IPS-NIHi11 (cell line): ENCODE data around the gene GRIA4.
"Not testable (repeated sequence)": the region's sequence is repeated elsewhere in the genome, so short reads cannot be mapped to it uniquely, and the experiment has no call there.

Experiments used
- DNase-seq: peaks from one replicate; pipeline ENCODE4 v3.0.0; 2012; ENCODE audit warnings: mixed read lengths, low spot score

The GRIA4 gene

GRCh38 chr11:105719073-105719822, 109.4 kb downstream of the GRIA4 start:
- DNase-seq, result peak; percentile 14

DNA sequence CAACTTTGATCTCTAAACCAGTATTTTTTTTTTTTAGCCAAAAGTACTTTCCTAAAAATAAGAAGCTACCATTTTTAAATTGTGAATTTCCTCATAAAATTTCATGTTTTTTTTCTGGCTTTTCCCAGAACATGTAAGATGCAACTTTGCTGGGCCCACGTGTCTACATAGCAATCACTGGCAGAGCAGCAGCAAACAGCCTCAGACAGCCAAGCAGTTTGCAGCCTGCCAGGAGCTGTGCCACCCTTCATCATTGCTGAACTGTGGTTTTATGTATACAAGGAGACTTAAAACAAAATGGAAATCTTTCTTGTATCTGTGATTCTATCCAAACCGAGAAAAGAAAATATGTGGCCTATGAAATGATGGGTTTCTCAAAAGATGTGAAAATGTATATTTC, 110.2 kb downstream of the GRIA4 start:
- no peak for DNase-seq

- DNase-seq, result no peak
Measured at GRCh38 chr11:105723269-105723668, 113.4 kb downstream of the GRIA4 start.

GRCh38 chr11:105732611-105733010, 122.7 kb downstream of the GRIA4 start:
- DNase-seq, result no peak

- DNase-seq, result no peak
Measured at GRCh38 chr11:105734426-105734825, 124.6 kb downstream of the GRIA4 start.

- no peak for DNase-seq
Measured at GRCh38 chr11:105738251-105738650, 128.4 kb downstream of the GRIA4 start.

GRCh38 chr11:105738986-105739795, 129.3 kb downstream of the GRIA4 start:
- no peak for DNase-seq

GRCh38 chr11:105740164-105740903, 130.5 kb downstream of the GRIA4 start:
- no peak for DNase-seq

DNA sequence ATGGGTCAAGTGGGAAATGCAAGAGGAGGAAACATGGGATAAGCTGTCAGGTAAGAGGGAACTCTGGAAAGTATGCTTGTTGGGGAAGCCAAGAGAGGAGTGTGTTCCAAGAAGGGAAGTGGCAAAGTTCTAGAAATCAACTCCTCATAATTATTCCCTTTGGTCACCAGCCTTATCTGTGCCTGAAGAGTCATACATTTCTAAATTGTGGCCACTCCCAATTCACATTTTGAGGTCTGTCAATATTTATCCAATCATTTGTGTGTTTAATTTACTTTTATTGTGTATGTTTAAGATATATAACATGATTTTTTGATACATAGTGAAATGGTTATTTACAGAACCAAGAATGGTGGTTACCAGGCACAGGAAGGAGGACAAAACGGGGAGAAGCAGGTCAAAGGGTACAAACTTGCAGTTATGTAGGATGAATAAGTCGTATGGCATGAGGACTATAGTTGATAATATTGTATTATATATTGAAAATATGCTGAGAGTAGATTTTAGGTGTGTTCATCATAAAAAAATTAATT, 131.7 kb downstream of the GRIA4 start:
- DNase-seq, result no peak

GRCh38 chr11:105754260-105754659, 144.4 kb downstream of the GRIA4 start:
- no peak for DNase-seq

GRCh38 chr11:105754716-105755115, 144.8 kb downstream of the GRIA4 start:
- DNase-seq, result no peak

DNA sequence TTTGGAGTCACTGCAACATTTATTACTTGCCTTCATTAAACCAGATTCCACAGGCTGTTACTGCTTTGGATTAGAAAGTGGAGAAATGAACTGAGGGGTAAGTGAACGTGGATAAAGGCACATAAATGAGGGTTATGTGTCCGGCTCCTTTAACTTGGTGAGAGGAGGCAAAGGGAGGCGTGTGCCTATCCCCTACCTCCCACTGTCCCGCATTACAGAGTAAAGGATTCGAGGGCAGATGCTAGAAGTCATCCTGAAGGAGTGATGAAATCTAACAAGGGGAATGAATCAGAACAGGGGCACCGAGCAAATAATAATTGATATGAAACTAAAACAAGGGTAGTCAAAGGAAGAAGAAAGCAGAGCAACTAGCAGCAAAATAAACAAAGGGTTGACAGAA, 147.2 kb downstream of the GRIA4 start:
- DNase-seq, result no peak

DNA sequence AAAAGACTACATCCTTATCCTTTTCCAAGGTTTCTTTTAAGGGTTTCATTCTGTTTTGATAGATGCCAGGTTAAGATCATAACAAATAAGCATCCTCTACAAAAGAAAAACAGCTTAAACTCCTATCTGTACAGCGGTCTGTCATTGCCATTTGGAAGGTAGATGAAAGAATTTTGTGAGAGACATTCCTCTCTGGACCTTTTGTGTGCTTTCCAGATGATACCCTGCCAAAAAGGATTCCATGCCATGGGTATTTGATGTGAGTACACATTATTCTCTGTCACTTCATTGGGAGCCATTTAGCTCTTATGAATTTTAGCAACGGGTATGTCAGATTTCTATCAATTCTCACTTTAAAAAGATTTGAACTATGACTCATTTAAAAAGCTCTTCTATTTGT, 153.7 kb downstream of the GRIA4 start:
- DNase-seq, result no peak

DNA sequence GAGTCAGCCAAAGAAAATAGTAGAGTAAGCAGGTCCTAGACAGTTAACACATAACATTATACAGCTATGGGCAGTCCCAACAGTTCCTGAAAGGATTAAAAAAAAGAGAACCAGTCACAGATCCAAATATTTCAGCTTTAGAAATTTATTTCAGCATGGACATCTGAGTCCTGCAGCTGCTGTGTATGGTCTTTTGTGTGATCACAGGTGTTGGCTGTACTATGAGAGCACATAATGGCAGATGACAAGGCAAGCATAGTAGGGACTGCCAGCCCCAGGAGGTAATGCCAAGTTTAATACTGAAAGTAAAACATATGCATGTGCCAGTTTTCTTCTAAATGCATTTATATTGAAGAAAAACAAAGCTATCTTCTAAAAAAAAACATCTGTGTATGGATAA, 158.1 kb downstream of the GRIA4 start:
- DNase-seq, result no peak

GRCh38 chr11:105769627-105770026, 159.8 kb downstream of the GRIA4 start:
- no peak for DNase-seq

DNA sequence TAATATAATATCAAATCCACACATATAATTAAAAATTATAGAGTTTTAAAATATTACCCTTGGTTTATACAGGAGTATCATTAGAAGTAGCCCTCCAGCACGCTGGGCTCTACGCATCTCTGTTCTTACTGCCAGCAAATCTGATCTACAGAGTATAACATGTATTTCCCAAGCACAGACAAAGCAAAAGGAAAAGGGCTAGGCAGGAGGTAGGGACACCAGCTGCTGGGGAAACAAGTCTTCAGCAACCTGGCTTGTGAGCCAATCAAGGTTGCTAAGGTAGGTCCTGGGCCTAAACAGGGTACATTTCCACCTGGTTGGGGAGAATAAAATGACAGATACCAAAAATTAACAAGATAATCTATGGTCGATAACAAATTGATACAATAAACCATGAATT, 163.6 kb downstream of the GRIA4 start:
- DNase-seq, result not testable (repeated sequence)

- no peak for DNase-seq
Measured at GRCh38 chr11:105774899-105775298, 165.0 kb downstream of the GRIA4 start.

GRCh38 chr11:105780781-105781525, 171.1 kb downstream of the GRIA4 start:
- no peak for DNase-seq

DNA sequence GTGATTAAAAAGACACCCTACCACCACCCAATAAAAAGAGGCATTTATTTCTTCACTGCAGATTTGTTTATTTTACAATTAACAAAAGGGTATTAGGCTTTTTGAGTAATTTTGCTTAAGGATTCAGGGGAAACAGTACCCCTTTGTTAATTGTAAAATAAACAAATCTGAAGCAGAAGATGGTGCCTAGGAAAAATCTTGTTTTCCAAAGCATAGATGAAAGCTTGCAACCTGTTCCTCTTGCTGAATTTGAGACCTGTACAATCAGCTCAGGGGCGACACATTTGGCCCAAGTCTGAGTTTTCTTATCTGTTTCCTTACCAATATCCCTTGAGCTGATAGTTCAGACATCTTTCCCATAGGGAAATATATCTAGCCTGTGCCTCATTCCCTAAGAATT, 171.9 kb downstream of the GRIA4 start:
- DNase-seq, result no peak

DNA sequence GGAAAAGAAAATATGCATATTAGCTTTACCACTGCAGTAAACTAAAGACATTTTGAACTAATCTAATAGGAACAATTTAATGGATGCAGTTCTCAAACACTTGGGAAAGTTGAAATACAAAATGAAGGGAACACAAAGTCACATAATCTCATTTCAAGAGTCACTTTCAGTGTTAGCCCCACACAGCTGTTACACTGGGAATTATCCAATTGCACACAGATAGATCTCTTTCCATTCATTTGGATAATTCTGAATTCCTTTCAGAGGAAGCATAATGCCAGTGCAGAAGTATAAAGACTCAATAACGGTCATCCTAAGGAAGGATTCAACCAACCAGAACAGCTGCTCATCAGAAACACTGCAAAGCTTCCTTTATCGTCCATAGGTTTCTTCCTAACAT, 173.3 kb downstream of the GRIA4 start:
- DNase-seq, result no peak

DNA sequence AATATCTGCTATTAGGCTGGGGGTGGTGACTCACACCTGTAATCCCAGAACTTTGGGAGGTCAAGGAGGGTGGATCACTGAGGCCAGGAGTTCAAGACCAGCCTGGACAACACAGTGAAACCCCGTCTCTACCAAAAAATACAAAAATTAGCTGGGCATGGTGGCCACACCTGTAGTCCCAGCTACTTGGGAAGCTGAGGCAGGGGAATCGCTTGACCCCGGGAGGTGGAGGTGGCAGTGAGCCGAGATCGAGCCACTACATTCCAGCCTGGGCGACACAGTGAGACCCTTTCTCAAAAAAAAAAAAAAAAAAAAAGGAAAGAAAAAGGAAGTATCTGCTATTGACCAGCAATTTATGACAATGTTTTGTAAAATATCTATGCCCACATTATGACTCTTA, 176.0 kb downstream of the GRIA4 start:
- DNase-seq, result not testable (repeated sequence)

DNA sequence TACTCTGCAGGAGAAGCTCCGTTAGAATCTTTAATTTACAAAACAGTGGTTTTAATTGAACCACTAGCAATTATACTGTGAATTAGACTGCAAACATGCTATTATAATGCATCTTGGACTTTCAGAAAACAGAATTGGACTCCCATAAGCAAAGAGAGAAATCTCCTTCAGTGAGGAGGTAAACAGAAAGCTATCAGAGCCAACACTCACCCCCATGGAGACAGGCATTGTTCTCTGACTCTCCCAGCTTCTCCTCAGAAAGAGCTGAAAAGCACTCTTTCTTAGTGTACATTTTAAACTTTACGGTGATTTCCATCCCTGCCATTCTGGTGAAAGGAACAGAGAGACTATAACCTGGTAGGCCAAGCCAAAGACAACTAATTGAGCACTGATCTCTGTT, 176.9 kb downstream of the GRIA4 start:
- peak; percentile 12 for DNase-seq
